Hematopoietic multipotent progenitor cell (in vitro differentiated cells): ENCODE results near the gene PLCL1. TPM values are rescaled to one million over a fixed set of nuclear protein-coding genes. Genes with fewer than 3 reads are reported as not detected.
A peak's percentile ranks its signal among the peaks of the same experiment; 100 is the strongest.

Experiments used
- DNase-seq, 3 donors: peaks; one replicate each; pipeline ENCODE4 v3.0.0-alpha.2; 2011 to 2015; ENCODE audit warnings: low read depth in 2 of 3, low spot score in 2 of 3
- total RNA-seq: library from RNA; depleted of rRNA; stranded (reverse); fragments of >200 nt; gene quantifications from one replicate; pipeline ENCODE4 v1.2.3, GENCODE V29; 2012

PLCL1 gene
- total RNA-seq = 0.27 TPM

DNA sequence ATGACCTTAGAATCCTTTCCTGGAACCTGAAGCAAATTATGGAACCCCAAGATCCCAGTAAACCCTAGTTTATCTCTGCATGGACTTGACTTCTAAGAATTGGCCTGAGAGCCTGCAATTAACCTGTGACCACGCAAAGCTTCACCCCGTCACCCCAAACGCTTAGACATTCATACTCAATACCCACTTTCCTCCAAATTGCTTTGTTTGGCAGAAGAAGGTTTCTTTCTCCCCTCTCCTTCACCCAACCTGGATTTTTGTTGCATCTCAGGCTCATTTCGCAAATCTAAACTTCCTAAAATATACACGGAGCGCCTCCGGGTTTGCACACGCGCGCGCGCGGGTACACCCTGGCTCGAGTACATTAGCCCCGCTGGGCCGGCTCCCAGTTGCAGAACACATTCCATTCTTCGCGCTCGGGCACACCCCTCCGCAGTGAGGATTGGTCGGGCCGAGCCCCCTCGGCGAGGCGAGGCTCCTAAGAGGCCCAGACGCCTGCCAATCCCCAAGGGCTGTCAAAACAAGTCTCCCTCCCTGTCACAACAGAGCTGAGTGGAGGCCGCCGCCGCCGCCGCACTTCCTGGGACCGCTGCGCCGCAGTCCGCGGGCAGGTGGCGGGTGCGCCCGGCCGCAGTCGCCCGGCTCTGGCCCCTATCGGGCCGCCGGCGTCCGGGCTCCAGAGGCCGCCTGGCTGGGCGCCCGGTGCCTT lies at the start of gene PLCL1:
PLCL1 (plus strand) TSS at position 545 of the 709 bp plus-strand sequence.
- peak; percentile 66 to 91 (median 81) for DNase-seq

DNA sequence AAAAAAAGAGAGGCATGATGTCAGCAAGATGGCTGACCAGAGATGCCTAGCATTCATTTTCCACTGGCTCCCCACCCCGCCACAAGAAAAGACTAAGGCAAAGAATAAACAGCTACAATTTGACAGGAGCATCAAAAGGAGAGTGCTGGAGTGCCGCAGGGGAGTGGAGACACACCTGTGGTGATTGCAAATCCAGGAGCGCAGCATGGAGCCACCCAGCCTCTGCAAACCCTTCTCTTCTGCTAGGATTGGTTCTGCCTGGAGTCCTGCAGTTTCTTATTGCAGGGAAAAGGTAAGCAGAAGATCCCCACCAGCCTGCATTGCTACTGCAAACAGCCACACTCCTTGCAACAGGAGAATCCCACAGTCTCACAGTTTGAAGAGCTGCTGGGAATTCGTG lies 45.4 kb upstream of the PLCL1 start:
- DNase-seq = no peak

DNA sequence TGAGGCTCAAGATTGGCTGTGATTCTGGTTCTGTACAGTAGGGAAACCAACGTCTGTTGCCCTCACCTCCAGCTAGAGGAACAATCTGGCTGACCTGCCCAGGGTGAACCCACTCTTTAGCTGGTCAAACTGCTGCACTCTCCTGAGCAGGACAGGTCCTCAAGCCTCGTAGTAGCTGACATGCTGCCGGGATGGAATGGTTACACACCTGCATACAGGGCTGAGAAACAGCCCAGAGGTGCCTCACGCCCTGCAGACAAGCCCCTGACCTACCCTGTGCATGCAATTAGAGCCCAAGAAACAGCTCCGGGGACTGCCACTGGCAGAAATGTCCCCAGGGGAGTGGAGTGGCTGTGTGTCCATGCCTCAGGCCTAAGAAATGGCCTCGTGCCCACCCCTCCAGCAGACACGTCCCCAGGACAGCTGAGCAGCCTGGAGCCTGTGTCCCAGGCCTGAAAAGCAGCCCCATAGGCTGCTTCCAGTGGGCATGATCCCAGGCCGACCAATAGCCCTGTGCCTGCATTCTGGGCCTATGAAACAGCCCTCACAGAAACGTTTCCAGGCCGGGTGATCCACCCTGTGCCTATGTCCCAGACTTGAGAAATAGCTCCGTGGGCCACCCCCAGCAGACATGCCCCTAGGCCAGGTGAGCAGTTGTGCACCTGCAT lies 44.6 kb upstream of the PLCL1 start:
- no peak for DNase-seq

DNA sequence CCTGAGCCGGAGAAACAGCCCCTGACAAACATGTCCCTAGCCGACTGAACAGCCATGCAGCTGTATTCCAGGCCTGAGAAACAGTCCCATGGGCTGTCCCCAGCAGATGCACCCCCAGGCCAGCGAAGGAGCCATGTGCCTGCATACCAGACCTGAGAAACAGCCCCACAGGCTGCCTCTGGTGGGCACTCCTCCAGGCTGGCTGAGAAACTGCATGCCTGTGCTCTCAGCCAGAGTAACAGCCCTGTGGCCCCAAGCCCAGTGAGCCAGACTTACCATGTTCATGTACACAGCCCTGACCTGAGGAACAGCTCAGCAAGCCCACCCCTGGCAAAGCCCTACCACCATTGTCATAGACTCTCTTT lies 44.1 kb upstream of the PLCL1 start:
- DNase-seq = no peak

DNA sequence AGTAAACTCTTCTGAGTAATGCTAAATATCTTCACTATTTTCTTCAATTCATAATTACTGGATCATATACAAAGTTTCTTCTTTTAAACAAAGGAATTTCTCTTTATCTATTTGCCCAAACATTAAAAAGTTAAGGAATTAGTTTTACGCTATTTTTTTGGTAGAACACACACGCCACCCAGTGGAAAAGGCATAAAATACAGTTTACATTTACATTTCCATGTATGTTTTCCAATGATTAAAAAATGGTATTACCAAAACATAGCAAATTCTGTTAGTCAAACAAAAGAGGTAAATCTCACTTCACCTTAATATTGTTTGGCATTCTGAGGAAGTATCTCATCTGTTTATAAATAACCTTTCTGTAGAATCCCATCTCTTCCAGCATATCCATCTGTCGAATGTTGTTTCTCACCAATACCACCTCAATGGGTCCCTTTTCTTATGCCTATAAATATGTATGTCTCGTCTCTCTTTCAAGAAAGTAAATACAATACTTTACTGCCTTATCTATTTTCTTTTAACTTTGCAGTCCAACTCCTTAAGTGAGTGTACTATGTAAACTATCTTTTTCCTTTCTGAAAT lies 26.5 kb upstream of the PLCL1 start:
- peak in 2 of 3 donors; percentile 22 to 69 for DNase-seq

DNA sequence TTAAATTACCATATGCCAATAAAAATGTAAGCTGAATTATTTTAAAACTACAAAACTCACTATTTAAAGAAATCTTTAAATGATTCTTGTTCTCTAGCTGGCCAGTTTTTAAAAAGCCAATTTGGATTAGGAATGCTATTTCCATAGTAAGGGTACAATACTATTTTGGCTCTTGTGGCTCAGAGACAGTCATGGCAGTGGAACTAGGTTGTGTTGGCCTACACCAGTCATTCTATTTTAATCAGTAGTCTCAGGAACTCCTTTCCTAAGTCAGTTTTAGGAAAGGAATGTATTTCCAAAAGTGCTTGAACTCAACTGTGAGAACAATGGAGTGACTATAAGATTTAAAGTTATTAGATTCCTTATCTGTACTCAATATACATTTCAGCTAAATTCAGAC lies 25.1 kb upstream of the PLCL1 start:
- no peak for DNase-seq

DNA sequence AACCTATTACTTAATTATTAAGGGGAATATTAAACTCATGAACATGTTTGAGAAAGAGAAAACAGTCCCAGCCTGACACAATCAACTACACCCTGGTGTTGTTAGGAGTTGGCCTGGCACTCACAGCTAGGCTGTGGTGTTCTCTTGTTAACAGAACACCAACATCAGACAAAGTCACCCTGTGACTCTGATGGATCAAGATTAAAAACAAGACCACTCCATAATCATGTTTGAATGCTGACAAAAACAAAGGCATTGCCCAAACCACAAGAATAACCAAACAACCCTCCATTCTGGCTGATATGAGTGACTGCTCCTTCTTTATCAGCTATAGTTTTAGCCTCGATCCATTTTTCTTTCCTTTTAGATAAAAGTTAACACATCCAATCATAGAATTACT lies 22.3 kb upstream of the PLCL1 start:
- DNase-seq = no peak

DNA sequence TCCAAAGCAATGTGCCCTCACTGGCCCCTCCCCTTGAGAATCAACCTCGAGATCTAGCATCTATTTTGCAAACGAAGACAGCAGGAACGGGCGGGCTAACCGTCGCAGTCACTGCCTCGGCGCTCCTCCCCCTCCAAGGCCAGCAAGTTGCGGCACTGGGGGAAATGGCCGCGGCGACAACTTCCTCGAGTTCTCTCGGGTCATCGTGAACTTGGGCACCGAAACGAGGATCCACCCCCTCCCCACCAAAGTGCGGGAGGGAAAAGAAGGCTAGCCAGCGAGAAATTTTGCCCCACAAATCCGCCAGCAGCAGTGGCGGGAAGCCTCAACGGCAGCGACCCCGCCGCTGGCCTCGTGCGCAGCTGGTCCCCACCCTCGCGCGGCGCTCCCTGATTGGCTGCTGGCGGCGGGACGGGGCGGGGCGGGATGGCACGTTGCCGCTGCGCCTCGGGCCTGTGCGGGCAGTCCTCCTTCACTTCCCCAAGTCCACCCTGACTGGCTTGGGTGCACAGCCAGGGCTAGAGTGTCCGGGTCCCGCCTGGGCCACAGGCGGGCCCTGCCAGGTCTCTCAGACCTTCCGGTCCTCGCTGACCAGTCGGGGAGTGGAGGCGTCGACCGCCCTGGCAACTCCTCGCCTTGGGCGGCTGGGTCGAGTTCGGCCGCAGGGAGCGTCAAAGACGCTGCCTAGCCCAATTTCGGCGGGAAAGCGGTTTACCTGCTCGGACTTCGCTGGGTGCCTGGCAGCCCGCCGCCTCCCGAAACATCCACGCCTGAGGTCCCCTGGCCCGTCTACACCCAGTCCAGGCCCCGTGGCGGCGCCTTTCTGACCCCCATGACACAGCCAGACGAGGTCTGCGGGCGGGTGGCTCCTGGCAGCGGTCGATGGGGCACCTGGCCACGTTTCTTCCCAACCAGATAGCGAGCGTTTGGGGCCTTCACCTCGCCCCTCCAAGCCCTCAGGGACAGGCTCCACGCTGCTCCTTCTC lies 19.1 kb upstream of the PLCL1 start, which contains the start of gene BOLL:
BOLL (minus strand) TSS at position 364 of the 986 bp plus-strand sequence. CDS start 3,469 bp downstream, outside the sequence.
- DNase-seq = no peak

DNA sequence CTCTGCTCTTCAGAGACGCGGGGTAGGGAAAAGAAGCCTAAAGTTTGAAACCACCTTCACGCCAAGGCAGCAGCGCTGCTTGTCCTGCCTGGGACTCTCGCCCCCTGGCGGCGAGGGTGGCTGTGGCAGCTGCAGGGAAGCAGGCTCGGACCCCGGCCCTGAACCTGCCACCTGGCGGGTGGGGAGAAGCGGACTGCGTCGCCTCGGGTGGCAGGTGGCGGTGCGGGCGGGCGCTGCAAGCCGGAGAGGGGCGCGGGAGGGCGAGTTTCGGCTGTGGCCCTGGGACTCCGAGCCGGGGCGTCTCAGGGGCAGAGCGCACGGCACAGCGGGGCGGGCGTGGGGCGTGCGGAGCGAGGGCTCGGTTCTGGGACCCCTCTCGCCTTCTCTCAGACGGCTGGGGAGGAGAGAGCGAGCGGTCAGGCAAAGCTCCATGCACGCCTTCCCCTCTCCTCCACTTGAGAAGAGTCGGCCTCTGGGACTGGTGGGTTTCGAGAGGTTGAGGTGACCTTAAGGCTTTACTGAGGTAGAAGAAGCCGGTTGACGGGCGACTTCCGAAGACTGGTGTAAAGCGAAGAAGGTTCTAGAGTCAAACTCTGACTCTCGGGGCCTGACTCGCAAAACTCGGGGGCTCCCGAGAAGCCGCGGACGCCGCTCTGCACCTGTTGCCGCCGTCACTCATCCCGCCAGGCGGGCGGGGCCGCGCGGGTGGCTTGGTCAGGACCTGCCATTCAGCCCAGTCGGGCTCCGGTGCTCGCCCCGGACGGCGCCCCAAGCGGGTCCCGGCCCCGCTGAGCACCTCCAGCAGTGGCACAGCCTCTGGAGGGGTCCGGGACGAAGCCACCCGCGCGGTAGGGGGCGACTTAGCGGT lies 18.1 kb upstream of the PLCL1 start:
- DNase-seq = peak; percentile 25 to 76 (median 67)

DNA sequence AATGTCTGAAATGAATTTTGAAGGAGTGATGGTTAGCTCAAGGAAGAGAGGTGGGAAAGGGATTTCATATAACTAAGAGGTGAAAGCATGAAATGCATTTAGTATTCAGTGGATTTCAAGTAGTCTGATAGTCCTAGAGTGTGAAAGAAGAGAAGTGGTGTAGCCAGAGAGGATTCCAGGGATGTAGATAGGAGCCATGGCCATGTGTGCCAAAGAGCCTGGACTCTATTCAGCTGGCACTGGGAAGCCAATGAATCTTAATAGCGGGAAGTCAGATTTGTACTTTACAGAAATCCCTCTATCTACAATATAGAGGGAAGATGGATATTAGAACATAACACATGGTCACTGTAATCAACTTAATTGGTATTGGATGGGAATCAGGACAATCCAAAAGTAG lies 10.9 kb upstream of the PLCL1 start:
- DNase-seq = no peak

DNA sequence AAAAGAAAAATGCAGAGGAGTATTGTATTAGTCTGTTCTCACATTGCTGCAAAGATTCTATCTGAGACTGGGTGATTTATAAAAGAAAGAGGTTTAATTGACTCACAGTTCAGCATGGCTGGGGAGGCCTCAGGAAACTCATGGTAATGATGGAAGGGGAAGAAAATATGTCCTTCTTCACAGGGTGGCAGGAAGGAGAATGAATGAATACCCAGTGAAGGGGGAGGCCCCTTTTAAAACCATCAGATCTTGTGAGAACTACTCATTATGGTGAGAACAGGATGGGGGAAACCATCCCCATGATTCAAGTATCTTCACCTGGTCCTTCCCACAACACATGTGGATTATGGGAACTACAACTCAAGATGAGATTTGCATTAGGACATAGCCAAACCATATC lies 9.1 kb upstream of the PLCL1 start:
- no peak for DNase-seq

DNA sequence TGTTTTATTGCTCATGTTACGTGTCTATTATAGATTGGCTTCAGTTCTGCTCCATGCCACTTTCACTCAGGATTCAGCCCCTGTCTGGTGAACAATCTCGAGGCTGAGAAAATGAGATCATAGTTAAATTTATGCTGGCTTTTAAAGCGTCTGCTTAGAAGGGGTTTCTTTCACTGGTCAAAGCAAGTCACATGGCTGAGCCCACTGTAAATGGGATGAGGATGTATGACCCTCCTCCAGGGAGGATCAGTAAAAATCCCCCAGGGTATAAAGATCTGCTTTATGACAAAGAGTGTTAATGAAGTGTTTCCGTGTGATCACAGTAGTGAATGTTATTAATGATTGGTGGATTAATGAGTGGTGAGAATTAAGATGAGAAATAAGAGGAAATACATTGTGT lies 6.2 kb upstream of the PLCL1 start:
- no peak for DNase-seq

DNA sequence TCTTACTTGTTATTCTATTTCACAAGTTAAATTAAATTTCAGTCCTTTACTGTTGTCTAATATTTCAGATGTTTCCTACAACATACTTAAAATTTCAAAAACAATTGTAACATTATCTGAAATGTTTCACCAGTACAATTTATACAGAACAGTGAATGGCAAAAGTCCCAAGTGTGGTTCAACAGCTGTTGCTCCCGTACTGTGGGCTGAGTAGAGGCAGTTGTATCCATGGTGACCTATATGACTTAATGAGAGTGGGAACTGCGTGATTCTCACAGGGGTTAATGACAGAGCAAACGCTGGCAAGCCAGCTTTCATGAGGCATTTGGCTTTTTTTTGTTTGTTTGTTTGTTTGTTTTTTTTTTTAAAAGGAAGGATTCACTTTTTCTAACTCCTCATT lies 5.3 kb upstream of the PLCL1 start:
- DNase-seq = no peak

DNA sequence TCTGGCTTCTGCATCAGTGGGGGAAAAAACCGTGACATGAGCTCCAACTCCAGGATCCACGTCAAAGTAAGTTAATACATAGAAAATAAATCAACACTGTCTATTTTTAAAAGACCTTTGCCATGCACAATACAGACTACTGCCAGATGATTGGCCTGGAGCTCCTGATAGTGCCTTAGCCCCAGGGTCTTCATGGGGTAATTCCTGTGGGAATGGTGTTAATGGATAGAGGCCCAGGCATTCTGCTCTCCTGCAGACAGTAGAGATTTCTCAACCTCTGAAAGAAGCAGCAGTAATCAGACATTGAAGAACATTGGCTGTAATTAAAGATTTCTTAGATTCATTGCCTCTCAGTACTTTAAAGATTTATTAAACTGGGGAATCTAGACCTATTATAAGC lies 4.3 kb upstream of the PLCL1 start:
- no peak for DNase-seq

DNA sequence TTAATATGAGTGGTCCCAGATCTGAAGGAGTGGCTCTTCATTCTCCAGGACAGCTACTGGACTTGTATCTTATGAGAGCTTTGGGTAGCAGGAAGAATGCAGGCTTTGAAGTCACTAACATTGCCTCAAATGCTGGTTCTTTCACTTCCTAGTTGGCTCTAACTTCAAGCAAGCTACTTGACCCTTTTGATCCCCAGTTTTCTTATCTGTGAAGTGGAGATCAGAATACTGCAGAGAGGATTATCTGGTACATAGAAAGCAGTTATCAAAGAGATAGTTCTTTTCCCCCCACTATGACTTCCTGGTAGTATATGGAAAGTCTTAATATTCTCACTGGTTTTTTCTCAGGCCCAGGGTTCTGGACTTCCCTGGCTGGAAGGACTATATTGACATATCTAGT lies 3.4 kb upstream of the PLCL1 start:
- DNase-seq = no peak

DNA sequence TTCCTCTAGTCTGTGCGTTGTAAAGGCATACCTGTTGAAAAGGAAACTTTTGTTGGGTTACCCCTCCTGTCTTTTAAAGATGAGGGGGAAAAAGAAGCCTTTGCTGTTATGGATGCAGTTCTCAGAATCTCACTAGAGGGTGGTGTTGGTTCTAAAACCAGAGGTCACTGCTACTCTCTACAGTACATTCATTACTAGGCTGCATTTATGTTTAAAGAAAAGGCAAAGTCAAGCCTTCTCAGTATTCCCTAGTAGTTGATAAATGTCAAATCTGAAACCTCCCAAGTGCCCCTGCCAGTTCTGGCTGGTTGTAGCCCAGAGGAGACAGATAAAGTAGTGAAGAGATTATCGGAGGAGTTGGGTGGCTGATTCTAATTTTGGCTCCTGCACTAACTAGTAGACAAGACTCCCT lies 1.4 kb upstream of the PLCL1 start:
- peak; percentile 22 to 77 (median 45) for DNase-seq

DNA sequence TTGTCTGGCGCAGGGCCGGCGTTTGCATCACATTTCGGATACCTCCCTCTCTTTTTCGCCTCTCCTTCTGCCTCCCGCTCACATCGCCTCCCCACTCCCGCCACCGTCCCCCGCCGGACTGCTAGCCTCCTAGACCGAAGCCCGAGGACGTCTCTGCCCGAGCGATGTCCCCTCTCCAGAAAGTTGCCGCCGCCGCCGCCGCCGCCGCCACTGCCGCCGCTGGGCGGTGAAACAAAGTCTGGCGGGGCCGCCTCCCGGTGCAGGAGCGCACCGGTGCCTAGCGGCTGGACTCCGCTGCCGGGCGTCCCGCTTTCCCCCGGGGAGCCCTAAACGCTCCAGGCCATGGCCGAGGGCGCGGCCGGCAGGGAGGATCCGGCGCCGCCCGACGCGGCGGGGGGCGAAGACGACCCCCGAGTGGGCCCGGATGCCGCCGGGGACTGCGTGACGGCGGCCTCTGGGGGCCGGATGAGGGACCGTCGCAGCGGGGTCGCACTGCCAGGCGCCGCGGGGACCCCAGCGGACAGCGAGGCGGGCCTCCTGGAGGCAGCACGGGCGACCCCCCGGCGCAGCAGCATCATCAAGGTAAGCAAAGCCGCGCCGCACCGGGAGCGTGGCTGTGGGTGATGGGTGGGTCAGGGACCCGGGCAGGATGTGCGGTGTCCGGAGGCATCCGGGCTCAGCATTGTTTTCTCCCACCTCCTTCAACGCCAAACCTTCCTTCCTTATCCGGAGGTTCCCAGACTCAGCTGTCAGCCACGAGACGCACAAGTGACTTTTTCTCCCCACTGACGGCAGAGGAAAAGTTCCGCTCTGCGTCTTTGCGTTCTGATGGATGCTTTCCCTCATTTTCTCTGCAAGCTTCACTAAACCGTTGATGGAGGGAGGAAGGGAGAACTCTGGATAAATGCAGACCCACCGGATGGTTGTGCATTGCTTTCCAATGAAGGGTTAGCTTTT lies 643 bp downstream of the PLCL1 start:
- DNase-seq = peak in 2 of 3 donors; percentile 14 to 19

DNA sequence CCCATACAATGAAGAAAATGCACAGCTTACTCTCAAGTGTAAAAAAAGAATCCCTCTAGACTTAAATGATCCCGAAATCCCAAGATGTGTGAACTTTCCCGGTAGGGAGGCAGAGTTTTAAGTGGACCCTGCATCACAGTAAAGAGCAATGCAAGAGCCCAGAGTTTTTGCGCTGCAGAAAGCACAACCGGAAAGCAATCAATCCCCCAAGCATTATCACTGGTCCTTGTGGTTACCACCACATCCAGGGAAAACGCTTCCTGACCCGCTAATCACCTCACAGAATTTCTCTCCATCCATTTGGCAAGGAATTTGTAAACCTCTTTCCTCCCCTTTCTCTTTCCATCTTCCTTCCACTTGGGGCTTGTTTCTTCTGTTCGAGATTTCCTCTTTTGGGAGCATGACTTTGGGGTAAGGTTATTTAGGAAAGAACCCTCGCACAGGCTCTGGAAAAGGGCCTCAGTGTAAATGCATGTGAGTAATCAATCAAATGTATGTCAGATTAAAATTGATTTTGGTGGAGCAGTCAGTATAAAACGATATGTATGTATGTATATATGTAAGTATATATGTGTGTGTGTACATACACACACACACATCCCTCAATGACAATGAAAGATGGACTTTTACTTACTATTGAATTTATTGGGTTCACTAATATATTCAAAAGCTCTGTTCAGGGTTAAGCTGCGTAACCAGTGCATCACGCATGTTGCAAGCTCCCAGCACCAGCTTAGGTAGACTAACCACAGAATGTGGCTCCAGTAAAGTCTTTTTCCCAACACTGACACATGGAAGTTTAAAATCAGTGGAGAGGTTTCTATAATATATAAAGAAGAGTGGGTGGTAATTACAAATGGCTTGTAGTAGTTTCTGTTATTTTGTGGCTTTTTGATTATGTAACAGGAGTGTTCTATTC lies 1.6 kb downstream of the PLCL1 start:
- no peak for DNase-seq
